ENCODE measurements around the gene PNKD. TPM values are rescaled to one million over a fixed set of nuclear protein-coding genes. Genes with fewer than 3 reads are reported as not detected.

Gene PNKD
- total RNA-seq, 2 experiments from 2014 or later, result 66.3 to 74.5 TPM

DNA sequence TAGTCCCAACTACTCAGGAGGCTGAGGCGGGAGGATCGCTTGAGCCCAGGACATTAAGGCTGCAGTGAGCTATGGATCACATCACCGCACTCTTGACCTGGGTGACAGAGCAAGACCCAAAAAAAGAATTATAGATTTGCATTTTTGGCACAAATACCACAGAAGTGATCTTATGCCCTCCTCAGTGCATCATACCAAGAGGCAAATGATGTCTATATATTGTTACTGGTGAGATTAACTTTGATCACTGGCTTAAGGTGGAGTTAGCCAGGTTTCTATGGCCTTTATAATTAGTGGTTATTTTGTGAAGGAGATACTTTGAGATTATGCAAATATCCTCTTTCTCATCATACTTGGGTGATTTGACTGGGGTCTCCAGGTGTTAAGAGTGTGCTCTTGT is 64.2 kb downstream of the PNKD start:
- no peaks in the 10 kb centered on the region for H3K9me3 ChIP-seq (ENCODE audit: low read length)
- H3K9me2 ChIP-seq (ENCODE audit: insufficient read depth, low read length), result no peaks in the 10 kb centered on the region
- no TSS peak for BruUV-seq (replicated peaks)
- no peaks in the 10 kb centered on the region for H3K36me3 ChIP-seq (ENCODE audit: insufficient read depth, low read length)
- peak; percentile 88 for DNase-seq (ENCODE audit: low spot score)
- TF ChIP-seq EZH2phosphoT487 (IDR thresholded peaks at IDR 0.05; ENCODE audit: borderline replicate concordance, low read depth, low read length), result no peak
- intact Hi-C loops (cut with micrococcal nuclease; ENCODE audit: unreplicated experiment), result loop anchor here (1.0 kb wide), 3 partner anchors 22 to 62 kb away; partner anchors contain the start of gene CATIP
- H3K27ac ChIP-seq (ENCODE audit: low read depth, low read length, poor library complexity, severe bottlenecking), result peak overlapping the region; percentile 100
- H3K79me2 ChIP-seq (ENCODE audit: insufficient read depth, low read depth, low read length), result peaks cover 6% of the 10 kb centered on the region; the same call in 1 of the 2 replicates
- peaks cover 76% of the 10 kb centered on the region for H3K4me1 ChIP-seq (ENCODE audit: insufficient read depth, low read length, poor library complexity, severe bottlenecking)
- CTCF ChIA-PET (ENCODE audit: unreplicated experiment), result interaction anchor here (0.9 to 1.3 kb wide), 3 partner anchors 22 to 59 kb away, joined by 3 to 6 read pairs (median 4); partner anchors contain the start of gene CATIP
- peak overlapping the region; percentile 59 for H3K4me3 ChIP-seq (ENCODE audit: low read depth, low read length, poor library complexity, severe bottlenecking)
- H3K4me2 ChIP-seq (ENCODE audit: low read length), result peak overlapping the region; percentile 55
- H2AFZ ChIP-seq (ENCODE audit: low read length), result 0 out of 2 replicates have a peak overlapping the region, but pooled peaks have one; percentile 14
- POLR2A ChIA-PET, result interaction anchor here (0.7 to 4.2 kb wide), 13 partner anchors 8 to 44 kb away, joined by 3 to 28 read pairs (median 9); partner anchors contain the start of gene CATIP
- no peaks in the 10 kb centered on the region for H4K20me1 ChIP-seq (ENCODE audit: insufficient read depth, low read length)

DNA sequence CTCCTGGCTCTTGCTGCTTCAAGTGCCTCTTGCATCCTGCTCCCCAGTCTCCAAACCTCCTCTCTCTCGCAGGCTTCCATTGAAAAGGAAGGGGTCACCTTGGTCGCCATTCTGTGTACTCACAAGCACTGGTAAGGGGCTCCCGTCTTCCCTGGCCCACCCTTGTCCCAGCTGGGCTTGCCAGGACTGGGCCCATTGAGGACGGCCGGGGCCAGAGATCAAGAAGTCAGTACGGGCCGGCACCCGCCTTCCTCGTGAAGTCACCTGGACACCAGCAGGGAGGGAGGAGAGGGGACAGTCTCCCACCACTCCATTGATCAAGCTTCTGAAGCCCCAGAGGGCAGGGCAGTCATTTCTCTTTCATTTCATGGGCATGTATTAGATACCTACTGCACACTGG is 70.3 kb downstream of the PNKD start:
- POLR2A ChIA-PET, result no interaction called here
- CTCF ChIA-PET (ENCODE audit: unreplicated experiment), result no interaction called here
- Histone ChIP-seq H3K36me3 (ENCODE audit: insufficient read depth, low read length) (peaks cover 21% of the 10 kb centered on the region), H3K9me2 (ENCODE audit: insufficient read depth, low read length) (no peaks in the 10 kb centered on the region), H3K27ac (ENCODE audit: low read depth, low read length, poor library complexity, severe bottlenecking) (no peak overlapping the region), H4K20me1 (ENCODE audit: insufficient read depth, low read length) (no peaks in the 10 kb centered on the region), H3K4me3 (ENCODE audit: low read depth, low read length, poor library complexity, severe bottlenecking) (no peak overlapping the region), H3K79me2 (ENCODE audit: insufficient read depth, low read depth, low read length) (peaks cover 6% of the 10 kb centered on the region; the same call in 1 of the 2 replicates), H3K9me3 (ENCODE audit: low read length) (no peaks in the 10 kb centered on the region), H2AFZ (ENCODE audit: low read length) (no peak overlapping the region), H3K4me1 (ENCODE audit: insufficient read depth, low read length, poor library complexity, severe bottlenecking) (peaks cover 16% of the 10 kb centered on the region), H3K4me2 (ENCODE audit: low read length) (no peak overlapping the region)
- intact Hi-C loops (cut with micrococcal nuclease; ENCODE audit: unreplicated experiment), result no loop called here
- no peak for TF ChIP-seq EZH2phosphoT487 (IDR thresholded peaks at IDR 0.05; ENCODE audit: borderline replicate concordance, low read depth, low read length)
- TF ChIP-seq CTCF (conservative IDR thresholded peaks at IDR 0.05; ENCODE audit: low read length), result no peak
- BruUV-seq (replicated peaks), result no TSS peak
- no peak for DNase-seq (ENCODE audit: low spot score)

GRCh38 chr2:218341381-218341780 is 71.1 kb downstream of the PNKD start:
- POLR2A ChIA-PET, result no interaction called here

More at GRCh38 chr2:218341381-218341780, 71.1 kb downstream of the PNKD start:
- CTCF ChIA-PET (ENCODE audit: unreplicated experiment), result no interaction called here
- no peak overlapping the region for H3K4me2 ChIP-seq (ENCODE audit: low read length)
- no peaks in the 10 kb centered on the region for H3K9me2 ChIP-seq (ENCODE audit: insufficient read depth, low read length)
- H3K36me3 ChIP-seq (ENCODE audit: insufficient read depth, low read length), result peaks cover 21% of the 10 kb centered on the region
- no peaks in the 10 kb centered on the region for H3K9me3 ChIP-seq (ENCODE audit: low read length)
- TF ChIP-seq EZH2phosphoT487 (IDR thresholded peaks at IDR 0.05; ENCODE audit: borderline replicate concordance, low read depth, low read length) (no peak), CTCF (conservative IDR thresholded peaks at IDR 0.05; ENCODE audit: low read length) (no peak)
- H4K20me1 ChIP-seq (ENCODE audit: insufficient read depth, low read length), result no peaks in the 10 kb centered on the region
- H3K79me2 ChIP-seq (ENCODE audit: insufficient read depth, low read depth, low read length), result peaks cover 3% of the 10 kb centered on the region; the same call in 1 of the 2 replicates
- no peak overlapping the region for H2AFZ ChIP-seq (ENCODE audit: low read length)
- DNase-seq (ENCODE audit: low spot score), result no peak
- no peak overlapping the region for H3K27ac ChIP-seq (ENCODE audit: low read depth, low read length, poor library complexity, severe bottlenecking)
- BruUV-seq (replicated peaks), result no TSS peak
- intact Hi-C loops (cut with micrococcal nuclease; ENCODE audit: unreplicated experiment), result no loop called here
- H3K4me3 ChIP-seq (ENCODE audit: low read depth, low read length, poor library complexity, severe bottlenecking), result no peak overlapping the region
- H3K4me1 ChIP-seq (ENCODE audit: insufficient read depth, low read length, poor library complexity, severe bottlenecking), result peaks cover 9% of the 10 kb centered on the region
